ENCODE measurements around the gene FAM171A1.
"Not testable (repeated sequence)": the region's sequence is repeated elsewhere in the genome, so short reads cannot be mapped to it uniquely, and the experiment has no call there.

FAM171A1 gene

GRCh38 chr10:15344256-15344875, 26.7 kb downstream of the FAM171A1 start:
- DNase-seq = no peak

DNA sequence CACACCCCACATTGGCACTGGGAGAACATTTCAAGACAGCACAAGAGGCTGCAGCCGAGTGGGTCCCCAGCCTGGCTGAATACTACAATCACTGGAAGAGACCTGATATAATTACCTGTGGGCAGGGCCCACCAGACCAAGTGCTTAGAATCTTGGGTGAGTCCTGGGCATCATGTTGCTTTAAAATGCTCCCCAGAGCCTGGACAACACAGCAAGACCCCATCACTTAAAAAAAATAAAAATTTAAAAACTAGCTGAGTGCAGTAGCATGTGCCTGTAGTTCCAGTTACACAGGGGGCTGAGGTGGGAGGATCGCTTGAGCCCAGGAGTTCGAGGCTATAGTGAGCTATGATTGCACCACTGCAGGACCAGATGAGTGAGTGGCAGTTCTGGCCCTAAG, 28.1 kb downstream of the FAM171A1 start:
- DNase-seq = no peak

DNA sequence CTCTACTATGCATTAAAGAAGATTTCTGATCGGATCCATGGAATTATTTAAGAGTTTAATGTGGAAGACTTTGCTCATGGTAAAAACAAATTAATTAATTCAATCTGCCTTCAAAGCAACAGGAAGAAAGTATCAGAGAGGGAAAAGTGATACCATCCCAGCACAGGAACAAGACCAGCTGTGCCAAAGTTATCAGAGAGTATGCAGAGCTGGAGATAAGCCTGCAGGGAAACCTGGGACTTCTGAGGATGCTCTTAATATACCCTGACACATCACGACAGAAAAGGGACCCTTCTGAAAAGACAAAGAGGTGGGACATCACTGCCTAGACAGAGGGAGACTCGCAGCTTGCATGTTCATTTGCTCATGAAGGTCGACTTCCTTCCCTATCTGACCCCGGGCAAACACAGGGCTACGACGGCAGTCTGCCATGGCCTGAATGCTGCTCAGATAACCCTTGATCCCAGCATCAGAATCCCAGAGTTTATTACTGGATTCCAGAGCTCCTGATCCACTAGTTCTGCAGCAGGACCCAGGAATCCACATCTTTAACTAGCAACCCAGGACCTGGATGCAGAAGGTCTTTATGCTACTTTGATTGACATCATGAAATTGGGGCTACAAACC, 29.5 kb downstream of the FAM171A1 start:
- DNase-seq = no peak

DNA sequence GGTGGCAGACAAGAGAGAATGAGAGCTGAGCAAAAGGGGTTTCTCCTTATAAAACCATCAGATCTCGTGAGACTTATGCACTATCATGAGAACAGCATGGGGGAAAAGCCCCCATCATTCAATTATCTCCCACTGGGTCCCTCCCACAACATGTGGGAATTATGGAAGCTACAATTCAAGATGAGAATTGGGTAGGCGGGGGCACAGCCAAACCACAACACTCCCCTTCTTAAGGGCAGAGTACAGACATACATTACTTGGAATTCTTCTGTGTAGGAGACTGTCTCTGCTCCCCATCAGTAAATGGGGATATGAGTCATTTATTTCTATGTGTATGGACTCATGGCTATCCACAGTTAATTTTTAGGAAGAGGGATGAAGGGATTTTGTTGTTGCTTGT, 31.2 kb downstream of the FAM171A1 start:
- DNase-seq = no peak

DNA sequence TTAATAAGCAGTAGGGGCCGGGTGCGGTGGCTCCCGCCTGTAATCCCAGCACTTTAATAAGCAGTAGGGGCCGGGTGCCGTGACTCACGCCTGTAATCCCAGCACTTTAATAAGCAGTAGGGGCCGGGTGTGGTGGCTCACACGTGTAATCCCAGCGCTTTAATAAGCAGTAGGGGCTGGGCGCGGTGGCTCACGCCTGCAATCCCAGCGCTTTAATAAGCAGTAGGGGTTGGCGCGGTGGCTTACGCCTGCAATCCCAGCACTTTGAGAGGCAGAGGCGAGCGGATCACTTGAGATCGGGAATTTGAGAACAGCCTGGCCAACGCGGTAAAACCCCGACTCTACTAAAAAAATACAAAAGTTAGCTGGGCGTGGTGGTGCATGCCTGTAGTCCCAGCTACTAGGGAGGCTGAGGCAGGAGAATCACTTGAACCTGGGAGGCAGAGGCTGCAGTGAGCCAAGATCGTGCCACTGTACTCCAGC, 33.6 kb downstream of the FAM171A1 start:
- not testable (repeated sequence) for DNase-seq

- no peak for DNase-seq
Measured at GRCh38 chr10:15336211-15336610, 34.9 kb downstream of the FAM171A1 start.

DNA sequence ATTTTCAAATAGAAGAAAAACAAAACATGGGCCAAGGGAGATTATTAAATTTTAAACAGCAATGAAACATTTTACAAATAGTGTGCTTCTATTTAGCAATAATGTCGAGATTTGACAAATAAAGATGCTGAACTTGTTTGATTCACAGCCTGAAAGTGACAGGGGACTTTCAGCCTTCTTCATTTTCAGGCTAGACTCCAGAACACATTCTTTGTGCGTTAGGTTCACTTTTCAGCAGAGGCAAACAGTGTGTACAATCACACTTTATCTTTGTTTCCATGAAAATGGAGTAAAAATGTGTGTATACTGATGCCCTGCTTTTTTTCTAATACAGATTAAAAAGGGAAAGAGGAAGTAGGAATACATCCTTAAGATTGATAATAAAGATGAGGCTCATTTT, 35.6 kb downstream of the FAM171A1 start:
- no peak for DNase-seq

DNA sequence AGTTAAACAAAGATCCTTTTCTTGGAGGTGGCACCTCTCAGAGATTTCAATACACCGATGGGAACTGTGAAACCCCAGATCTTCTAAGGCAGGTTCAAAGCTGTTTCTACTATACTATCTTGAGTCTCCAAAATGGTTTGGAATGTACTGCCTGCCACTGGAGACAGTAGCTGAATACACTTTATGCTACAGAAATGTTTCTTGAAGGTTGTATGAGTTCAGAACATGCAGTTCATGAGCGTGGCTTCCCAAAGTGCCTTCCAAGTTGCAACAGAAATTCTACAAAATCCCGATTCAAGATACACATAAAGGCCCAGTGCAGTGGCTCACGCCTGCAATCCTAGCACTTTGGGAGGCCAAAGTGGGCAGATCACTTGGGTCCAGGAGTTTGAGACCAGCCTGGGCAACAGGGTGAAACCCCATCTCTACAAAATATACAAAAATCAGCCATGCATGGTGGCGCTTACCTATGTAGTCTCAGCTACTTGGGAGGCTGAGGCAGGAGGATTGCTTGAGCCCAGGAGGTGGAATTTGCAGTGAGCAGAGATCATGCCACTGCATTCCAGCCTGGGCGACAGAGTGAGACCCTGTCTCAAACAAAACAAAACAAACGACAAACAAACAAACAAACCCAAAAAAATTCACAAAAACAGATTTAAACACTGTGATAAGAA, 36.3 kb downstream of the FAM171A1 start:
- DNase-seq = no peak

DNA sequence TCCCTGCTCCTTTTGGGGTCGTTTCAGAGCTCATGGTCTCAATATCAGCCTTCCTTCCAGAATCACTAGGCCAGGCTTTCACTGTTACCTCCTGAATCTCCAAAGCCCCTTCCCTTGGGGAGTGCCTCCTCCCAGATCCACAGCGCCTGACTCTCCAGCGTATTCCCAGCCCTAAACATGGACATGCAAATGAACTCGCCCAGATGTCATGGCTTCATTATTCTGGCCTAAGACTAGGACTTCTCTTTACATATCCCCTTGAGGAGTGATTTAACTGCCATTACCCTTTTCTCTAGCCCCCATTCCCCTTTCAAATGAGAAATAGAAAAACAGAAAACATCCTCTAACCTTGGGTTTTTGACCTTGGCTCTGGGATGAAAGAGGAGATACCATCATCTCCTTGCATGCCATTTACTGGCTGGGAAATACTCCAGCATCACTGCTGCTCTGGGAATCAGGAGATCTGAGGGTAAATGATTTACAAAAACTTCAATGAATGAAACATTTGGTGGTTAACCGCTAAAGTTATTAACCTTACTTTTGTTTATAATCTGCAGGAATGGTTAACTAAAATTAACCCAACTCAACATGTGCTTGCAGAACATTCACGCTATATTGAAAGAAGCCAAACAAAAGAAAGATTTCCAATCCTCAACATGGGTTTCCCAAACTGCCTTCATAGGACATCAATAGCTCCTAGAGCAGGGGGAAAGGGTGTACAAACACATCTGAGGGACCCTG, 37.0 kb downstream of the FAM171A1 start:
- no peak for DNase-seq

- not testable (repeated sequence) for DNase-seq
Measured at GRCh38 chr10:15333181-15333580, 37.9 kb downstream of the FAM171A1 start.

DNA sequence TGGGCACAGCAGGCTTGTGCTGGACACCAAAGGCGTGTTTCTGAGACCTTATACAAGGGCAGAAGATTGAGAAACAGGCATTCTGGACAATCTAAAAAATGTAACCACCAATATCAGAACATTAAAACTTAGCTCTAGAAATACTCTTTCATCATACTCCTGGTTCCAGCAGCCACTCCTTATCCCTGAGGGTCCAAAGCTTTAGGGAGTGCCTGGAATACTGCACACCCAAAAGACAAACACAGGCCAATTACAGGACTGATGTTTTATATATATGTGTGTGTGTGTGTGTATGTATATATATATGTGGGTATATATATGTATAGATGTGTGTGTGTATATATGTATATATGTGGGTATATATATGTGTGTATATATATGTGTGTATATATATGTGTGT, 39.6 kb downstream of the FAM171A1 start:
- no peak for DNase-seq

GRCh38 chr10:15329437-15329836, 41.7 kb downstream of the FAM171A1 start:
- no peak for DNase-seq

GRCh38 chr10:15325944-15326284, 45.2 kb downstream of the FAM171A1 start:
- DNase-seq = no peak

GRCh38 chr10:15325243-15325943, 45.7 kb downstream of the FAM171A1 start:
- no peak for DNase-seq

- DNase-seq = no peak
Measured at GRCh38 chr10:15324611-15325010, 46.5 kb downstream of the FAM171A1 start.

- DNase-seq = no peak
Measured at GRCh38 chr10:15324113-15324512, 47.0 kb downstream of the FAM171A1 start.

DNA sequence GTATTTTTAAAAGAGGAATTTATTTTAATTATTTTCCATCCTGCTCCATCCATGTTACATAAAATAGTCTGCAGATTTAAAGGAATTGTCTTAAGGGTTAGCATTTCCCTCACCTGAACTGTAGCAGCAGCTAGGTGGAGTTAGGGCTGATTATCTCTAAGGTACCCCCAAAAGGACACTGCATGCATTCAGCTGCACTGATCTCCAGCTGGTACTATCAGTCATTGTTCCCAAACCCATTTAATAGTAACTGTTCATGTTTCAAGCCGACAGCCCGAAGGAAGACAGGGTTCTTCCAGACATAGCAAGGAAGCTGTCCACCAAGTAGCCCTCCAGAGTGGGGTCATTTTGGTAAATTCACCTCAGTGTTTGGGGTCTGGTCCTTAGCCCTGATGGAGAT, 48.7 kb downstream of the FAM171A1 start:
- no peak for DNase-seq

DNA sequence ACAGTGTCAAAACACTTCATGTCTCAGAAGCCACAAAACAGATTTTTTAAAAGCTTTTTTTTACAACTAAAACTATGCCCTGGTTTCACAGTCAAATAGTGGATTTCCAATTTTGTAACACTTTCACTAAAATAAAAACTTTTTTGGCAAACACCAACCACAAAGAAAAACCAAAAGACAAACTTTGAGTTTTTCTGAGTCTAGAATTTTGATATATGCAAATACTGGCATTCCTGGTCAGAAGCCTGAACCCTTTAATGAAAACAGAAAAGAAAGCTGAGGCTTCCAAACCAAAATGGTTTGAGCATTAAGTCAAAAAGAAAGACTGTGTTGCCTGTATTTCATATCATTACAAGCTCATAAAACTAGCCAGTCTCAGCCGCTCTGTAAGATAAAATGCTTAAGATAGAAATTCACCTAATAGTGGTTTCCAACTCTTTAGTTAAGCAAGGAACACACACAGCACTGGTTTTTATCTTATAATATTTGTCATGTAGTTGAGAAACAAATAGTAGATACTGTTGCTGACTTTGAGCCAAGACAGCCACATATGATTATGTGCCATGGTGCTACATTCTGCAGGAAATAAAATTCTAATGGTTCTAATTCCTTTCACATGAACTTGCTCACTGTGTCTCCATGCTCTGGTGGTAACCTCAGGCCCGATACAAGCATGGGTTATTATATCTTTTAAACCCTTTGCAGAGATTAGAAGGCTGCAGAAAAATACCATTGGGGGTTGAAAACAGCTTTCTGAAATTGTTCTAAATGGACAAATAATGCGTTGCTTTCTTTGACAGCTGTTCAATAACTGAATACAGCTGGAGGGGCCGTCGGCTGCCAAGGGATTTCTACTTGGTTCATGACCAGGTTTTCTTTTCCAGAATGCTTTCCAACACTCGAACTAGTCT, 49.4 kb downstream of the FAM171A1 start:
- no peak for DNase-seq

DNA sequence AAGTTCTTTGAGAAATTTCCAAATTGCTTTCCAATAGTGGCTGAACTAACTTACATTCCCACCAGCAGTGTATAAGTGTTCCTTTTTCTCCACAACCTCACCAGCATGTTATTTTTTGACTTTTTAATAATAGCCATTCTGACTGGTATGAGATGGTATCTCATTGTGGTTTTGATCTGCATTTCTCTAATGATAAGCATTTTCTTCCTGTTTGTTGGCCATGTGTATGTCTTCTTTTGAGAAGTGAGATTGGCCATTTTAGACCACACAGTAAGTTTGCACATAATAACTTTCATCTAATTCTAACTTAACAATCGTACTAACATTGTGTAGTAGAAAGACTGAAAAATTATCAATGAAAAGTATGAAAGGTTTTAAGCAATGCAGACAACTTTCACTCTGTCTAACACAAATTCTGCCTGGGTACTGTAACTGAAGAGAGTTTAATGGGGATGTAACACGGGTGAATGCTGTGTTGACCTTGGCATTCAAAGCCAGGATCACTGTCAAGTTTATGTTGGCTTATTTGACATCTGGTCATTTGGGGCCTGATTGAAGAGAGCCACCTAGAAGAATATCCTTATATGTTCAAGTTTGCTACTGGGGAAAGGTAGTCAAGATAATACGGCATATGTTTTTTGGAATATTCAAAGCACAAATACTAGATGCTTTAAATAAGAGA, 50.4 kb downstream of the FAM171A1 start:
- no peak for DNase-seq

- no peak for DNase-seq
Measured at GRCh38 chr10:15320118-15320517, 51.0 kb downstream of the FAM171A1 start.

DNA sequence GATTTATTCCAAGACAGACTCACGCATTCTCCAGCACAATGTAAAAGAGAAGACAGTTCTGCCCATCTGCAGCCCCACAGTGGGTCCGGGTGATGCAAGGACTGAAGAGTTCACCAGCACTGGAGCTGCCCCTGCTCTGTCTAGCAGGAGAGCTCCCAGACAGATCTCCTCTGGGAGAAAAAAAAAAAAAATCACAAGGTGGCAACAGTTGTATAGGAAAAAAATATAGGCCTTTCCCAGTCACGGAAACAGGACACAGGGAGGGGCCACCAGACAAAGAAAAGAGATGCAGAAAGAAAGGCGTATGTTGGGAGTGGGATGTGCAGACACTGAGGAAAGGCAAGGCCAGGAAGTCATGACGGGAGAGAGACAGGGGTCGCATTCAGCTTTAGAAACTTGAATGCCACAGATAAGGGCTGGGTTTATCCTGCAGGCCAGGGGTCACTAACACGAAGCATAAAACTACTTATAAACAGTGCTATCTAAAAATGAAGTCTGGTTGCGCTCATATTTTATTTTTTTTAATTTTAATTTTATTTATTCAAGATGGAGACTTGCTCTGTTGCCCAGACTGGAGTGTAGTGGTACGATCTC, 54.1 kb downstream of the FAM171A1 start:
- DNase-seq = no peak

Measured in AML-193 (cell line).